Measurements from ENCODE around the gene ERVW-1.

DNA sequence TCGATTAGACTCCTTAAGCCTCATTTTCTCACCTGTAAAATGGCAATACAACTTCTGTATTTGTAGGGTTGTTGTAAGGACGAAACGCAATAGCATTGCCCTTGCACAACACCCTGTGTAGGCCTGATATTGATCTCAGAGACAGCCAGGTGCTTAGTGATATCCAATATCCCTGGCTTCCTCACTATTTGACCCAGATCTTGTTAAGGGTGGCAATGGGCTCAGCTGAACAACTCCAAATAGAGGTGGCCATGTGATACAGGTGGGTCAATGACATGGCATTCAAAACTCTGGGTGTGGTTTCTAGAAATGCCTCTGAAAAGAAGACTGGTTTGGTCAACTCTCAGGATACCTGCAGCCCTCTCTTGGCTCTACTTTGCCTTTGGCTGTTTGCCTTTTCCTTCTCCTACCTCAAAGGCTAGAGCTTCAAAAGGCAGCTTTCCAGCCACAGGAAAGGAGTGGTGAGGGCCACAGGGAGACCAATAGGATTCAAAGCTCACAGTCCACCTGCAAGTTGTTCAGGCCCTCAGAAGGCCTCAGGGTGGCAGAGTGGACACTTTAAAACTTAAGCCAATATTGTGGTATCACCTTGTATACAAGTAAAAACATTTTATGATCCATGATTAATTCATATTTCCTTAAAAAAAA lies 45.3 kb downstream of the ERVW-1 start:
- TF ChIP-seq, protein P1, sequence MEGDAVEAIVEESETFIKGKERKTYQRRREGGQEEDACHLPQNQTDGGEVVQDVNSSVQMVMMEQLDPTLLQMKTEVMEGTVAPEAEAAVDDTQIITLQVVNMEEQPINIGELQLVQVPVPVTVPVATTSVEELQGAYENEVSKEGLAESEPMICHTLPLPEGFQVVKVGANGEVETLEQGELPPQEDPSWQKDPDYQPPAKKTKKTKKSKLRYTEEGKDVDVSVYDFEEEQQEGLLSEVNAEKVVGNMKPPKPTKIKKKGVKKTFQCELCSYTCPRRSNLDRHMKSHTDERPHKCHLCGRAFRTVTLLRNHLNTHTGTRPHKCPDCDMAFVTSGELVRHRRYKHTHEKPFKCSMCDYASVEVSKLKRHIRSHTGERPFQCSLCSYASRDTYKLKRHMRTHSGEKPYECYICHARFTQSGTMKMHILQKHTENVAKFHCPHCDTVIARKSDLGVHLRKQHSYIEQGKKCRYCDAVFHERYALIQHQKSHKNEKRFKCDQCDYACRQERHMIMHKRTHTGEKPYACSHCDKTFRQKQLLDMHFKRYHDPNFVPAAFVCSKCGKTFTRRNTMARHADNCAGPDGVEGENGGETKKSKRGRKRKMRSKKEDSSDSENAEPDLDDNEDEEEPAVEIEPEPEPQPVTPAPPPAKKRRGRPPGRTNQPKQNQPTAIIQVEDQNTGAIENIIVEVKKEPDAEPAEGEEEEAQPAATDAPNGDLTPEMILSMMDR (IDR thresholded peaks at IDR 0.05; ENCODE audit: low read length): no peak
- no peak for TF ChIP-seq EZH2 (IDR thresholded peaks at IDR 0.05; ENCODE audit: borderline replicate concordance, low read length)

Data from OCI-LY1 (cell line).